Measurements from ENCODE around the gene XRCC4. TPM values are rescaled to one million over a fixed set of nuclear protein-coding genes. Genes with fewer than 3 reads are reported as not detected.

Gene XRCC4
- polyA plus RNA-seq, 1 donor from 2014 or later = 22.9 TPM

- no peak overlapping the region for H3K27ac ChIP-seq (ENCODE audit: low read length)
- TF ChIP-seq CTCF (IDR thresholded peaks at IDR 0.05; ENCODE audit: poor library complexity, severe bottlenecking) = no peak
- no peak for TF ChIP-seq EP300 (conservative IDR thresholded peaks at IDR 0.05; ENCODE audit: poor library complexity, severe bottlenecking)
- TF ChIP-seq TAF1 (IDR thresholded peaks at IDR 0.05; ENCODE audit: low read depth) = no peak
- TF ChIP-seq RAD21 (conservative IDR thresholded peaks at IDR 0.05) = no peak
- TF ChIP-seq EZH2 (IDR thresholded peaks at IDR 0.05; ENCODE audit: borderline replicate concordance, insufficient read depth, low read length, poor library complexity, severe bottlenecking) = no peak
- TF ChIP-seq MXI1 (conservative IDR thresholded peaks at IDR 0.05; ENCODE audit: poor library complexity, severe bottlenecking) = no peak
- no peak for TF ChIP-seq SMC3 (conservative IDR thresholded peaks at IDR 0.05; ENCODE audit: poor library complexity)
- TF ChIP-seq, protein P1, sequence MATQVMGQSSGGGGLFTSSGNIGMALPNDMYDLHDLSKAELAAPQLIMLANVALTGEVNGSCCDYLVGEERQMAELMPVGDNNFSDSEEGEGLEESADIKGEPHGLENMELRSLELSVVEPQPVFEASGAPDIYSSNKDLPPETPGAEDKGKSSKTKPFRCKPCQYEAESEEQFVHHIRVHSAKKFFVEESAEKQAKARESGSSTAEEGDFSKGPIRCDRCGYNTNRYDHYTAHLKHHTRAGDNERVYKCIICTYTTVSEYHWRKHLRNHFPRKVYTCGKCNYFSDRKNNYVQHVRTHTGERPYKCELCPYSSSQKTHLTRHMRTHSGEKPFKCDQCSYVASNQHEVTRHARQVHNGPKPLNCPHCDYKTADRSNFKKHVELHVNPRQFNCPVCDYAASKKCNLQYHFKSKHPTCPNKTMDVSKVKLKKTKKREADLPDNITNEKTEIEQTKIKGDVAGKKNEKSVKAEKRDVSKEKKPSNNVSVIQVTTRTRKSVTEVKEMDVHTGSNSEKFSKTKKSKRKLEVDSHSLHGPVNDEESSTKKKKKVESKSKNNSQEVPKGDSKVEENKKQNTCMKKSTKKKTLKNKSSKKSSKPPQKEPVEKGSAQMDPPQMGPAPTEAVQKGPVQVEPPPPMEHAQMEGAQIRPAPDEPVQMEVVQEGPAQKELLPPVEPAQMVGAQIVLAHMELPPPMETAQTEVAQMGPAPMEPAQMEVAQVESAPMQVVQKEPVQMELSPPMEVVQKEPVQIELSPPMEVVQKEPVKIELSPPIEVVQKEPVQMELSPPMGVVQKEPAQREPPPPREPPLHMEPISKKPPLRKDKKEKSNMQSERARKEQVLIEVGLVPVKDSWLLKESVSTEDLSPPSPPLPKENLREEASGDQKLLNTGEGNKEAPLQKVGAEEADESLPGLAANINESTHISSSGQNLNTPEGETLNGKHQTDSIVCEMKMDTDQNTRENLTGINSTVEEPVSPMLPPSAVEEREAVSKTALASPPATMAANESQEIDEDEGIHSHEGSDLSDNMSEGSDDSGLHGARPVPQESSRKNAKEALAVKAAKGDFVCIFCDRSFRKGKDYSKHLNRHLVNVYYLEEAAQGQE (IDR thresholded peaks at IDR 0.05; ENCODE audit: borderline replicate concordance) = no peak
- no peak for TF ChIP-seq POLR2AphosphoS5 (IDR thresholded peaks at IDR 0.05)
- H3K4me2 ChIP-seq (ENCODE audit: low read length) = no peak overlapping the region
- no peak overlapping the region for H3K9ac ChIP-seq (ENCODE audit: low read length)
- peaks cover 3% of the 10 kb centered on the region for H3F3A ChIP-seq (ENCODE audit: insufficient read depth, low read length, poor library complexity, severe bottlenecking)
- H3K9me3 ChIP-seq (ENCODE audit: low read length) = no peaks in the 10 kb centered on the region
- no peak overlapping the region for H2AFZ ChIP-seq (ENCODE audit: low read depth, low read length)
- peaks cover 97% of the 10 kb centered on the region for H3K79me2 ChIP-seq (replicated peaks; ENCODE audit: insufficient read depth, low read length)
- no peaks in the 10 kb centered on the region for H4K20me1 ChIP-seq (ENCODE audit: insufficient read depth)
- H3K9me2 ChIP-seq (ENCODE audit: insufficient read depth, low read length) = no peaks in the 10 kb centered on the region
- H3K27me3 ChIP-seq (ENCODE audit: insufficient read depth, low read depth, low read length) = no peaks in the 10 kb centered on the region
- H3K36me3 ChIP-seq (ENCODE audit: insufficient read depth, low read length) = no peaks in the 10 kb centered on the region
- H3K4me3 ChIP-seq (ENCODE audit: low read length) = peak overlapping the region; percentile 91
Observed at GRCh38 chr5:83072966-83073365, 4.4 kb upstream of the XRCC4 start.

- Histone ChIP-seq H3K4me2 (ENCODE audit: low read length) (peak overlapping the region; percentile 95), H3K27me3 (ENCODE audit: insufficient read depth, low read depth, low read length) (no peaks in the 10 kb centered on the region), H3K79me2 (replicated peaks; ENCODE audit: insufficient read depth, low read length) (peaks cover 75% of the 10 kb centered on the region), H3K36me3 (ENCODE audit: insufficient read depth, low read length) (no peaks in the 10 kb centered on the region), H3F3A (ENCODE audit: insufficient read depth, low read length, poor library complexity, severe bottlenecking) (peaks cover 3% of the 10 kb centered on the region), H3K27ac (ENCODE audit: low read length) (peak overlapping the region; percentile 88), H3K9me3 (ENCODE audit: low read length) (no peaks in the 10 kb centered on the region), H3K4me3 (ENCODE audit: low read length) (peak overlapping the region; percentile 91), H4K20me1 (ENCODE audit: insufficient read depth) (no peaks in the 10 kb centered on the region), H3K9me2 (ENCODE audit: insufficient read depth, low read length) (no peaks in the 10 kb centered on the region), H3K9ac (ENCODE audit: low read length) (peak overlapping the region; percentile 71), H2AFZ (ENCODE audit: low read depth, low read length) (peak overlapping the region; percentile 73)
- TF ChIP-seq EZH2 (IDR thresholded peaks at IDR 0.05; ENCODE audit: borderline replicate concordance, insufficient read depth, low read length, poor library complexity, severe bottlenecking) = no peak
- TF ChIP-seq RAD21 (conservative IDR thresholded peaks at IDR 0.05) = no peak
- no peak for TF ChIP-seq MXI1 (conservative IDR thresholded peaks at IDR 0.05; ENCODE audit: poor library complexity, severe bottlenecking)
Observed at GRCh38 chr5:83077662-83078261, 415 bp downstream of the XRCC4 start.
